K562 (cell line): ENCODE measurements around the gene POLD4. TPM values are rescaled to one million over a fixed set of nuclear protein-coding genes. Genes with fewer than 3 reads are reported as not detected.
A peak's percentile ranks its signal among the peaks of the same experiment; 100 is the strongest.

Source experiments
- E2F3 ChIP-seq: fragments of 250-450 bp; sonication (Bioruptor Pico); IDR thresholded peaks from 2 replicates; pipeline ENCODE4 v1.4.0; 2020; ENCODE audit warnings: mild to moderate bottlenecking
- GATAD2A ChIP-seq: fragments of 450-650 bp; IDR thresholded peaks from 2 replicates; pipeline ENCODE4 v1.6.1; 2017
- HLTF ChIP-seq: fragments of 450-650 bp; IDR thresholded peaks from 2 replicates; pipeline ENCODE4 v1.6.1; 2016
- HNRNPLL ChIP-seq: fragments of 200-400 bp; formaldehyde crosslinking; IDR thresholded peaks from 2 replicates; pipeline ENCODE4 v1.6.1; 2017; ENCODE audit warnings: low read length, low read depth, mild to moderate bottlenecking; ENCODE audit not compliant: poor library complexity, severe bottlenecking
- HNRNPUL1 ChIP-seq: fragments of 200-400 bp; formaldehyde crosslinking; IDR thresholded peaks from 2 replicates; pipeline ENCODE4 v1.6.1; 2017; ENCODE audit warnings: low read length
- SMARCE1 ChIP-seq: fragments of 450-650 bp; IDR thresholded peaks from 2 replicates; pipeline ENCODE4 v1.7.1; 2016; ENCODE audit warnings: mild to moderate bottlenecking
- SRF ChIP-seq, 2 experiments: fragments of 250-450, 450-650 bp in 1 of 2; sonication (Bioruptor Pico) in 1 of 2; sonication (generic) in 1 of 2; formaldehyde crosslinking; IDR thresholded peaks; 2 replicates each; pipeline versions ENCODE4 v1.5.0 to v1.5.1; 2020 to 2022; ENCODE audit warnings: mild to moderate bottlenecking in 1 of 2, missing genetic modification reagents in 1 of 2
- TARDBP ChIP-seq: fragments of 450-650 bp; IDR thresholded peaks from 2 replicates; pipeline ENCODE4 v1.6.1; 2016
- ZNF12 ChIP-seq: sonication (generic); formaldehyde crosslinking; IDR thresholded peaks from 2 replicates; pipeline ENCODE4 v1.4.0; 2020; ENCODE audit warnings: mild to moderate bottlenecking, missing genetic modification reagents
- ZNF165 ChIP-seq: fragments of 250-450 bp; sonication (Bioruptor Pico); IDR thresholded peaks from 2 replicates; pipeline ENCODE4 v1.4.0; 2020; ENCODE audit warnings: borderline replicate concordance
- ZNF586 ChIP-seq: fragments of 450-650 bp; formaldehyde crosslinking; conservative IDR thresholded peaks from 2 replicates; pipeline ENCODE4 v1.4.0; 2020; ENCODE audit warnings: mild to moderate bottlenecking, moderate library complexity
- polyA plus RNA-seq, 8 experiments: library from polyadenylated mRNA; depleted of rRNA in 4 of 8; stranded (reverse) in 5 of 8; unstranded in 3 of 8; fragments of >200 nt; fragmentation: Nextera tagmentation in 2 of 8; fragmentation: Illumina TruSeq in 1 of 8; extraction: Ambion mirVana in 2 of 8; extraction: Trizol in 1 of 8; gene quantifications; 2 replicates each; pipeline versions ENCODE4 v1.2.1 to v1.2.3, GENCODE V29; 2011 to 2014; ENCODE audit warnings: inconsistent platforms in 1 of 8, missing spikeins in 1 of 8
- total RNA-seq, 7 experiments: library from RNA; depleted of rRNA in 6 of 7; stranded (reverse); fragments of >200 nt in 6 of 7; fragmentation: Illumina TruSeq in 2 of 7; extraction: Trizol in 2 of 7; gene quantifications; 2 replicates each; pipeline versions ENCODE4 v1.2.1 to v1.2.3, GENCODE V29; 2011 to 2021; ENCODE audit warnings: low replicate concordance in 1 of 7
- TF ChIP-seq, protein P1 (sequence below): fragments of 450-650 bp; IDR thresholded peaks from one replicate; pipeline ENCODE4 v1.6.1; 2018; ENCODE audit warnings: mild to moderate bottlenecking, moderate library complexity; ENCODE audit not compliant: partially characterized antibody
- TF ChIP-seq, protein P2 (sequence below): fragments of 450-650 bp; IDR thresholded peaks from 2 replicates; pipeline ENCODE4 v1.6.1; 2016; ENCODE audit warnings: missing biosample characterization, missing genetic modification characterization
- TF ChIP-seq, protein P3 (sequence below): fragments of 250-450 bp; sonication (Bioruptor Pico); IDR thresholded peaks from 2 replicates; pipeline ENCODE4 v1.5.0; 2020; ENCODE audit warnings: mild to moderate bottlenecking, borderline replicate concordance
- TF ChIP-seq, protein P4 (sequence below): sonication (generic); formaldehyde crosslinking; IDR thresholded peaks from 2 replicates; pipeline ENCODE4 v1.8.0; 2023; ENCODE audit warnings: mild to moderate bottlenecking, missing genetic modification reagents
- TF ChIP-seq, protein P5 (sequence below): fragments of 450-650 bp; formaldehyde crosslinking; IDR thresholded peaks from 2 replicates; pipeline ENCODE4 v1.4.0; 2020; ENCODE audit warnings: mild to moderate bottlenecking, moderate library complexity

The POLD4 gene
- total and polyA plus RNA-seq, 9 of the 15 experiments (the other 6 are each of a cell fraction or from before 2014, with no cell fraction given) = 5.8 to 64.5 (median 18.3) TPM

DNA sequence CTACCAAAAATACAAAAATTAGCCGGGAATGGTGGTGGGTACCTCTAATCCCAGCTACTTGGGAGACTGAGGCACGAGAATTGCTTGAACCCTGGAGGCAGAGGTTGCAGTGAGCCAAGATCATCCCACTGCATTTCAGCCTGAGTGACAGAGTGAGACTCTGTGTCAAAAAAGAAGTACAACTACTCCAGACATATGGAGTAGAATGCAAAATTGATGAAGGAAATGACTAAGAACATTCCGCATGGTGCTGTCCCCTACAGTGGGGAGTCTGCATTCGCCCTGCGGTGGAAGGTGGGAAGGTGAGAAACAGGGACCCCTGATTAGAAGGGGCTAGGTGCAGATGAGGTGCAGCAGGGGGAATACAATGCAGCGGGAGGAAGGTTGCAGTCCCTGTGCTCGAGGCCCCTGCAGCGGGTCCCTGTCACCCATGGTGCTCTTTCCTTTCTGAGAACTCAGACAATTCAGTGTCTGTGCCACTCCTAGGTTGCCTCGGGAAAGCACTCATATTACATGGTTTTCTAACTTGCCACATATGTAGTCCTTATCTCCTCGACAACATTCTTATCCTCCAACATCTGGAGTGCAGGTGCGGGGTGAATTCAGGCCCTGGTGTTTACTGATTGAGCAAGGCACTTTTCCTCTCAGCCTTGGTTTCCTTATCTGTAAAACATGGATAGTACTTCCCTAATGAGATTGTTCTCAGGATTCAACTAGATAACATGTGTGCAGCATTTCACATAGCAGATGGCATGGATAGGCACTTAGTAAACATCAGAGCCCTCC lies 5.2 kb downstream of the POLD4 start (continued):
- no peak for TF ChIP-seq ZNF12 (CRISPR knock-in tag)
- TF ChIP-seq, protein P1, sequence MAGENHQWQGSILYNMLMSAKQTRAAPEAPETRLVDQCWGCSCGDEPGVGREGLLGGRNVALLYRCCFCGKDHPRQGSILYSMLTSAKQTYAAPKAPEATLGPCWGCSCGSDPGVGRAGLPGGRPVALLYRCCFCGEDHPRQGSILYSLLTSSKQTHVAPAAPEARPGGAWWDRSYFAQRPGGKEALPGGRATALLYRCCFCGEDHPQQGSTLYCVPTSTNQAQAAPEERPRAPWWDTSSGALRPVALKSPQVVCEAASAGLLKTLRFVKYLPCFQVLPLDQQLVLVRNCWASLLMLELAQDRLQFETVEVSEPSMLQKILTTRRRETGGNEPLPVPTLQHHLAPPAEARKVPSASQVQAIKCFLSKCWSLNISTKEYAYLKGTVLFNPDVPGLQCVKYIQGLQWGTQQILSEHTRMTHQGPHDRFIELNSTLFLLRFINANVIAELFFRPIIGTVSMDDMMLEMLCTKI = no peak
- no peak for TF ChIP-seq HNRNPLL
- TF ChIP-seq, protein P2, sequence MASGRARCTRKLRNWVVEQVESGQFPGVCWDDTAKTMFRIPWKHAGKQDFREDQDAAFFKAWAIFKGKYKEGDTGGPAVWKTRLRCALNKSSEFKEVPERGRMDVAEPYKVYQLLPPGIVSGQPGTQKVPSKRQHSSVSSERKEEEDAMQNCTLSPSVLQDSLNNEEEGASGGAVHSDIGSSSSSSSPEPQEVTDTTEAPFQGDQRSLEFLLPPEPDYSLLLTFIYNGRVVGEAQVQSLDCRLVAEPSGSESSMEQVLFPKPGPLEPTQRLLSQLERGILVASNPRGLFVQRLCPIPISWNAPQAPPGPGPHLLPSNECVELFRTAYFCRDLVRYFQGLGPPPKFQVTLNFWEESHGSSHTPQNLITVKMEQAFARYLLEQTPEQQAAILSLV = no peak
- TF ChIP-seq HNRNPUL1 = no peak
- no peak for TF ChIP-seq ZNF165 (CRISPR knock-in tag)
- TF ChIP-seq, protein P3, sequence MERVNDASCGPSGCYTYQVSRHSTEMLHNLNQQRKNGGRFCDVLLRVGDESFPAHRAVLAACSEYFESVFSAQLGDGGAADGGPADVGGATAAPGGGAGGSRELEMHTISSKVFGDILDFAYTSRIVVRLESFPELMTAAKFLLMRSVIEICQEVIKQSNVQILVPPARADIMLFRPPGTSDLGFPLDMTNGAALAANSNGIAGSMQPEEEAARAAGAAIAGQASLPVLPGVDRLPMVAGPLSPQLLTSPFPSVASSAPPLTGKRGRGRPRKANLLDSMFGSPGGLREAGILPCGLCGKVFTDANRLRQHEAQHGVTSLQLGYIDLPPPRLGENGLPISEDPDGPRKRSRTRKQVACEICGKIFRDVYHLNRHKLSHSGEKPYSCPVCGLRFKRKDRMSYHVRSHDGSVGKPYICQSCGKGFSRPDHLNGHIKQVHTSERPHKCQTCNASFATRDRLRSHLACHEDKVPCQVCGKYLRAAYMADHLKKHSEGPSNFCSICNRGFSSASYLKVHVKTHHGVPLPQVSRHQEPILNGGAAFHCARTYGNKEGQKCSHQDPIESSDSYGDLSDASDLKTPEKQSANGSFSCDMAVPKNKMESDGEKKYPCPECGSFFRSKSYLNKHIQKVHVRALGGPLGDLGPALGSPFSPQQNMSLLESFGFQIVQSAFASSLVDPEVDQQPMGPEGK (CRISPR knock-in tag) = no peak
- no peak for TF ChIP-seq HLTF
- TF ChIP-seq E2F3 (CRISPR knock-in tag) = no peak
- TF ChIP-seq SMARCE1 = peak; percentile 94
- TF ChIP-seq, protein P4, sequence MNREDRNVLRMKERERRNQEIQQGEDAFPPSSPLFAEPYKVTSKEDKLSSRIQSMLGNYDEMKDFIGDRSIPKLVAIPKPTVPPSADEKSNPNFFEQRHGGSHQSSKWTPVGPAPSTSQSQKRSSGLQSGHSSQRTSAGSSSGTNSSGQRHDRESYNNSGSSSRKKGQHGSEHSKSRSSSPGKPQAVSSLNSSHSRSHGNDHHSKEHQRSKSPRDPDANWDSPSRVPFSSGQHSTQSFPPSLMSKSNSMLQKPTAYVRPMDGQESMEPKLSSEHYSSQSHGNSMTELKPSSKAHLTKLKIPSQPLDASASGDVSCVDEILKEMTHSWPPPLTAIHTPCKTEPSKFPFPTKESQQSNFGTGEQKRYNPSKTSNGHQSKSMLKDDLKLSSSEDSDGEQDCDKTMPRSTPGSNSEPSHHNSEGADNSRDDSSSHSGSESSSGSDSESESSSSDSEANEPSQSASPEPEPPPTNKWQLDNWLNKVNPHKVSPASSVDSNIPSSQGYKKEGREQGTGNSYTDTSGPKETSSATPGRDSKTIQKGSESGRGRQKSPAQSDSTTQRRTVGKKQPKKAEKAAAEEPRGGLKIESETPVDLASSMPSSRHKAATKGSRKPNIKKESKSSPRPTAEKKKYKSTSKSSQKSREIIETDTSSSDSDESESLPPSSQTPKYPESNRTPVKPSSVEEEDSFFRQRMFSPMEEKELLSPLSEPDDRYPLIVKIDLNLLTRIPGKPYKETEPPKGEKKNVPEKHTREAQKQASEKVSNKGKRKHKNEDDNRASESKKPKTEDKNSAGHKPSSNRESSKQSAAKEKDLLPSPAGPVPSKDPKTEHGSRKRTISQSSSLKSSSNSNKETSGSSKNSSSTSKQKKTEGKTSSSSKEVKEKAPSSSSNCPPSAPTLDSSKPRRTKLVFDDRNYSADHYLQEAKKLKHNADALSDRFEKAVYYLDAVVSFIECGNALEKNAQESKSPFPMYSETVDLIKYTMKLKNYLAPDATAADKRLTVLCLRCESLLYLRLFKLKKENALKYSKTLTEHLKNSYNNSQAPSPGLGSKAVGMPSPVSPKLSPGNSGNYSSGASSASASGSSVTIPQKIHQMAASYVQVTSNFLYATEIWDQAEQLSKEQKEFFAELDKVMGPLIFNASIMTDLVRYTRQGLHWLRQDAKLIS = no peak
- no peak for TF ChIP-seq ZNF586 (CRISPR knock-in tag)
- no peak for TF ChIP-seq SRF (CRISPR knock-in tag; IDR thresholded peaks at IDR 0.05)
- peak; percentile 61; the same call in 1 of the 2 replicates for TF ChIP-seq GATAD2A
- peak; percentile 80; the same call in 1 of the 2 replicates for TF ChIP-seq TARDBP
- TF ChIP-seq, protein P5, sequence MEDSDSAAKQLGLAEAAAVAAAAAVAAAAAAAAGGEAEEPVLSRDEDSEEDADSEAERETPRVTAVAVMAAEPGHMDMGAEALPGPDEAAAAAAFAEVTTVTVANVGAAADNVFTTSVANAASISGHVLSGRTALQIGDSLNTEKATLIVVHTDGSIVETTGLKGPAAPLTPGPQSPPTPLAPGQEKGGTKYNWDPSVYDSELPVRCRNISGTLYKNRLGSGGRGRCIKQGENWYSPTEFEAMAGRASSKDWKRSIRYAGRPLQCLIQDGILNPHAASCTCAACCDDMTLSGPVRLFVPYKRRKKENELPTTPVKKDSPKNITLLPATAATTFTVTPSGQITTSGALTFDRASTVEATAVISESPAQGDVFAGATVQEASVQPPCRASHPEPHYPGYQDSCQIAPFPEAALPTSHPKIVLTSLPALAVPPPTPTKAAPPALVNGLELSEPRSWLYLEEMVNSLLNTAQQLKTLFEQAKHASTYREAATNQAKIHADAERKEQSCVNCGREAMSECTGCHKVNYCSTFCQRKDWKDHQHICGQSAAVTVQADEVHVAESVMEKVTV = no peak
